GM23338 (cell line): ENCODE results near the gene DIO3. TPM values are rescaled to one million over a fixed set of nuclear protein-coding genes. Genes with fewer than 3 reads are reported as not detected.

Experiments used
- ATAC-seq: fragments of 200-7000 bp; cut with Tn5 transposase; 3 replicates; pipeline ENCODE4 v1.9.1; 2020
- DNase-seq: peaks from one replicate; pipeline ENCODE4 v3.0.0-alpha.2; 2015; ENCODE audit warnings: low spot score
- H2AFZ ChIP-seq: fragments of 200-600 bp; sonication (generic); 2 replicates; pipeline ENCODE4 v1.8.0; 2016; ENCODE audit warnings: antibody characterized with exemption, mild to moderate bottlenecking, moderate library complexity
- H3F3A ChIP-seq: fragments of 200-600 bp; sonication (generic); replicated peaks from 2 replicates; pipeline ENCODE4 v1.8.0; 2017; ENCODE audit warnings: antibody characterized with exemption, mixed run types, low read depth
- H3K27ac ChIP-seq: fragments of 200-600 bp; sonication (generic); 2 replicates; pipeline ENCODE4 v1.6.1; 2016; ENCODE audit warnings: low read depth
- H3K27me3 ChIP-seq: fragments of 200-600 bp; sonication (generic); 2 replicates; pipeline ENCODE4 v1.8.0; 2016; ENCODE audit warnings: mild to moderate bottlenecking, mixed run types, moderate library complexity; ENCODE audit not compliant: insufficient read depth
- H3K36me3 ChIP-seq: fragments of 200-600 bp; sonication (generic); 2 replicates; pipeline ENCODE4 v1.8.0; 2016; ENCODE audit warnings: mild to moderate bottlenecking; ENCODE audit not compliant: insufficient read depth
- H3K4me1 ChIP-seq: fragments of 200-600 bp; sonication (generic); 2 replicates; pipeline ENCODE4 v1.8.0; 2016; ENCODE audit warnings: mild to moderate bottlenecking, moderate library complexity; ENCODE audit not compliant: insufficient read depth
- H3K4me2 ChIP-seq: fragments of 200-600 bp; sonication (generic); 2 replicates; pipeline ENCODE4 v1.7.1; 2017; ENCODE audit warnings: mixed run types
- H3K4me3 ChIP-seq: fragments of 200-600 bp; sonication (generic); 2 replicates; pipeline ENCODE4 v1.6.1; 2016; ENCODE audit warnings: mixed run types
- H3K79me2 ChIP-seq: fragments of 200-600 bp; sonication (generic); replicated peaks from 2 replicates; pipeline ENCODE4 v1.8.0; 2017; ENCODE audit warnings: mild to moderate bottlenecking; ENCODE audit not compliant: insufficient read depth
- H3K9me2 ChIP-seq: fragments of 200-600 bp; sonication (generic); 2 replicates; pipeline ENCODE4 v1.8.0; 2017; ENCODE audit not compliant: insufficient read depth
- H4K20me1 ChIP-seq: fragments of 200-600 bp; sonication (generic); replicated peaks from 2 replicates; pipeline ENCODE4 v1.8.0; 2017; ENCODE audit warnings: mild to moderate bottlenecking; ENCODE audit not compliant: insufficient read depth
- H3K27ac Mint-ChIP-seq: 2 replicates; pipeline ENCODE4 v1.8.0; 2020; ENCODE audit warnings: inconsistent platforms, mild to moderate bottlenecking, moderate library complexity, mixed read lengths
- H3K27me3 Mint-ChIP-seq: 3 replicates; pipeline ENCODE4 v1.8.0; 2022; ENCODE audit warnings: low read depth, mild to moderate bottlenecking, moderate library complexity, mixed read lengths, inconsistent platforms; ENCODE audit not compliant: insufficient read depth, poor library complexity
- H3K36me3 Mint-ChIP-seq: 3 replicates; pipeline ENCODE4 v1.8.0; 2021; ENCODE audit warnings: low read depth, mild to moderate bottlenecking, inconsistent platforms, moderate library complexity, mixed read lengths
- H3K4me1 Mint-ChIP-seq: 3 replicates; pipeline ENCODE4 v1.8.0; 2020; ENCODE audit warnings: mild to moderate bottlenecking, inconsistent platforms, mixed read lengths
- H3K4me3 Mint-ChIP-seq: 3 replicates; pipeline ENCODE4 v1.8.0; 2021; ENCODE audit warnings: moderate library complexity, mild to moderate bottlenecking, inconsistent platforms, mixed read lengths
- H3K9me3 Mint-ChIP-seq: 3 replicates; pipeline ENCODE4 v1.8.0; 2020; ENCODE audit warnings: moderate library complexity, mild to moderate bottlenecking, inconsistent platforms, mixed read lengths
- EZH2 ChIP-seq: fragments of 200-600 bp; sonication (generic); IDR thresholded peaks from one replicate; pipeline ENCODE4 v1.8.0; 2017; ENCODE audit warnings: antibody characterized with exemption, mild to moderate bottlenecking, low read depth; ENCODE audit not compliant: unreplicated experiment
- JUNB ChIP-seq: IDR thresholded peaks from one replicate; pipeline ENCODE4 v1.6.1; 2016; ENCODE audit warnings: antibody characterized with exemption; ENCODE audit not compliant: unreplicated experiment
- NANOG ChIP-seq: IDR thresholded peaks from 2 replicates; pipeline ENCODE4 v1.6.1; 2016; ENCODE audit warnings: antibody characterized with exemption, borderline replicate concordance
- POLR2AphosphoS5 ChIP-seq: IDR thresholded peaks from 2 replicates; pipeline ENCODE4 v1.6.1; 2016; ENCODE audit warnings: antibody characterized with exemption, low read depth
- REST ChIP-seq: IDR thresholded peaks from one replicate; pipeline ENCODE4 v1.6.1; 2018; ENCODE audit warnings: antibody characterized with exemption; ENCODE audit not compliant: unreplicated experiment
- ZNF114 ChIP-seq: fragments of 250-450 bp; sonication (Bioruptor Pico); IDR thresholded peaks from 2 replicates; pipeline ENCODE4 v1.5.0; 2020; ENCODE audit warnings: mild to moderate bottlenecking, moderate library complexity
- ZNF462 ChIP-seq: fragments of 250-450 bp; sonication (Bioruptor Pico); IDR thresholded peaks from 2 replicates; pipeline ENCODE4 v1.5.0; 2020; ENCODE audit warnings: mild to moderate bottlenecking, moderate library complexity
- polyA plus RNA-seq: library from polyadenylated mRNA; unstranded; fragments of >200 nt; fragmentation: Nextera tagmentation; extraction: Ambion mirVana; gene quantifications from 2 replicates; pipeline ENCODE4 v1.2.1, GENCODE V29; 2016
- total RNA-seq: library from RNA; depleted of rRNA; stranded (reverse); fragments of >200 nt; shearing (Covaris generic); gene quantifications from 2 replicates; pipeline ENCODE4 v1.2.3, GENCODE V29; 2014

DIO3 gene
- total and polyA plus RNA-seq, 2 experiments from 2014 or later, result 0.10 to 0.28 TPM

- no peak for TF ChIP-seq ZNF462 (CRISPR knock-in tag)
- no peak for TF ChIP-seq JUNB
- no peak for TF ChIP-seq ZNF114 (CRISPR knock-in tag)
These were observed 24.0 kb upstream of the DIO3 start (continued) for GRCh38 chr14:101537286-101537685.

- H3K27me3 Mint-ChIP-seq, result peaks cover 14% of the 10 kb centered on the region
- H3K4me3 ChIP-seq, result no peak overlapping the region
- no peak for DNase-seq
These were observed 22.4 kb upstream of the DIO3 start for GRCh38 chr14:101538878-101539277.

More at GRCh38 chr14:101538878-101539277, 22.4 kb upstream of the DIO3 start:
- Mint-ChIP-seq H3K9me3 (peaks cover 4% of the 10 kb centered on the region), H3K27ac (no peak overlapping the region), H3K4me3 (no peak overlapping the region), H3K4me1 (peaks cover 2% of the 10 kb centered on the region; the same call in 2 of the 3 replicates), H3K36me3 (0 out of 3 replicates have a peak, but pooled peaks cover 3% of the 10 kb centered on the region)
- TF ChIP-seq REST (no peak), POLR2AphosphoS5 (no peak), NANOG (no peak), EZH2 (no peak), JUNB (no peak)
- no peaks in the 10 kb centered on the region for H3K79me2 ChIP-seq
- H4K20me1 ChIP-seq, result no peaks in the 10 kb centered on the region
- no peaks in the 10 kb centered on the region for H3K4me1 ChIP-seq
- no peaks in the 10 kb centered on the region for H3F3A ChIP-seq
- H3K9me2 ChIP-seq, result no peaks in the 10 kb centered on the region
- H3K36me3 ChIP-seq, result no peaks in the 10 kb centered on the region
- H3K4me2 ChIP-seq, result no peak overlapping the region
- no peak overlapping the region for H3K27ac ChIP-seq
- H3K27me3 ChIP-seq, result no peaks in the 10 kb centered on the region
- ATAC-seq, result no peak
- H2AFZ ChIP-seq, result no peak overlapping the region
